Breast epithelium (tissue), 4 donors: ENCODE results near the gene LAT. TPM values are rescaled to one million over a fixed set of nuclear protein-coding genes. Genes with fewer than 3 reads are reported as not detected.

Experiments
- DNase-seq, 2 donors: peaks; one replicate each; pipeline ENCODE4 v3.0.0-alpha.2; 2019; ENCODE audit warnings: low spot score in 2 of 2
- H3K27ac ChIP-seq, 2 donors: fragments of 200-600 bp; sonication (generic) in 1 of 2; one replicate each; pipeline ENCODE4 v1.5.1; 2016 to 2019; ENCODE audit warnings: mild to moderate bottlenecking in 1 of 2
- H3K27me3 ChIP-seq, 2 donors: fragments of 200-600 bp; sonication (generic) in 1 of 2; one replicate each; pipeline versions ENCODE4 v1.5.1 to v1.6.0; 2017 to 2019; ENCODE audit warnings: control low read depth in 1 of 2, mild to moderate bottlenecking in 1 of 2
- H3K36me3 ChIP-seq: fragments of 200-600 bp; one replicate; pipeline ENCODE4 v1.5.1; 2019
- H3K4me1 ChIP-seq, 2 donors: fragments of 200-600 bp; sonication (generic); one replicate each; pipeline ENCODE4 v1.5.1; 2016 to 2019; ENCODE audit warnings: control low read depth in 1 of 2
- H3K4me3 ChIP-seq, 3 donors: fragments of 200-600 bp; sonication (generic); 1 replicate in 2 of 3; 2 replicates in 1 of 3; pipeline ENCODE4 v1.5.1; 2016 to 2019; ENCODE audit warnings: mild to moderate bottlenecking in 3 of 3, moderate library complexity in 2 of 3
- H3K9me3 ChIP-seq, 2 donors: fragments of 200-600 bp; sonication (generic) in 1 of 2; one replicate each; pipeline ENCODE4 v1.5.1; 2016 to 2019; ENCODE audit warnings: control low read depth in 1 of 2
- POLR2A ChIP-seq: fragments of 450-650 bp; IDR thresholded peaks from one replicate; pipeline ENCODE4 v1.6.1; 2016; ENCODE audit warnings: antibody characterized with exemption, mild to moderate bottlenecking, moderate library complexity
- POLR2AphosphoS5 ChIP-seq, 3 donors: sonication (generic); formaldehyde crosslinking; IDR thresholded peaks; one replicate each; pipeline ENCODE4 v1.6.1; 2017; ENCODE audit warnings: antibody characterized with exemption in 3 of 3
- intact Hi-C: fragments of 100-400 bp; cut with DNase I; formaldehyde crosslinking; loops from one replicate; pipeline ENCODE4 v1.15.1; 2023; ENCODE audit warnings: low total_unique reads
- total RNA-seq, 3 donors: library from RNA; depleted of rRNA; stranded (reverse); fragments of >200 nt; gene quantifications; one replicate each; pipeline ENCODE4 v1.1.0, GENCODE V29; 2016
- TF ChIP-seq, protein P1 (sequence below), 3 donors: fragments of 450-650 bp; IDR thresholded peaks; one replicate each; pipeline ENCODE4 v1.5.1; 2016 to 2017; ENCODE audit warnings: antibody characterized with exemption in 3 of 3, mild to moderate bottlenecking in 3 of 3, moderate library complexity in 3 of 3

The LAT gene
- total RNA-seq, 3 donors from 2014 or later, result 4.0 to 8.2 (median 4.3) TPM

DNA sequence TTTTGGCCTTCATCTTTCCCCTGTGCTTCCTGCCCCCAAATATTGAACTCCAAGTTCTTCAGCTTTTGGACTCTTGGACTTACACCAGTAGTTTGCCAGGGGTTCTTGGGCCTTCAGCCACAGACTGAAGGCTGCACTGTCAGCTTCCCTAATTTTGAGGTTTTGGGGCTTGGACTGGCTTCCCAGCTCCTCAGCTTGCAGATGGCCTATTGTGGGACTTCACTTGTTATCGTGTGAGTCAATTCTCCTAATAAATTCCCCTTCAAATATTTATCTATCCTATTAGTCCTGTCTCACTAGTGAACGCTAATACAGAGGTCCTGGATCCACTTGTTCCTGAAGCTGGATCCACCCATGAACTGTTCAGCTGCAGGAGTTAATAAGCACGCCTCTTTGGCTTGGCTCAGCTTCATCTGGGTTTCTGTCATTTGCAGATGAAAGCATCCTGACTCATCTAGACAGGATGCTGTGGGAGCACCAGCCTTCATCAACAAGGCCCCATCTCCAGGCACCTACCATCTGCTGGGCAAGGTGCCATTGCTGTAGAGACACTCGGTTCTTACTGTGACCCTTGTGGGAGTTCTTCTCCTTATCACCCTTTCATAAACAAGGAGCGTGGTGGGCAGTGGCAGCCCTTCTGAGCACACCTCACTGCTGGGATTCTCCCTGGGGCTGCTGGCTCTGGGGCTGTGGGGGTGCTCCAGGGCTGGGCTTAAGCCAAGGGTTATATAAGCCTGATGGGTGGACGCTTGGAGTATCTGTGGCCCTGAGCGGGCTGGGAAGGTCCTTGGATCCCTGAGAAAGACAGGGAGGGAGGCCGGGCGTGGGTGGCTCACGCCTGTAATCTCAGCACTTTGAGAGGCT, 23.1 kb downstream of the LAT start:
- H3K9me3 ChIP-seq, result no peaks in the 10 kb centered on the region
- H3K4me1 ChIP-seq, result no peaks in the 10 kb centered on the region
- no peak overlapping the region for H3K4me3 ChIP-seq
- no peak for TF ChIP-seq POLR2A
- TF ChIP-seq, protein P1, sequence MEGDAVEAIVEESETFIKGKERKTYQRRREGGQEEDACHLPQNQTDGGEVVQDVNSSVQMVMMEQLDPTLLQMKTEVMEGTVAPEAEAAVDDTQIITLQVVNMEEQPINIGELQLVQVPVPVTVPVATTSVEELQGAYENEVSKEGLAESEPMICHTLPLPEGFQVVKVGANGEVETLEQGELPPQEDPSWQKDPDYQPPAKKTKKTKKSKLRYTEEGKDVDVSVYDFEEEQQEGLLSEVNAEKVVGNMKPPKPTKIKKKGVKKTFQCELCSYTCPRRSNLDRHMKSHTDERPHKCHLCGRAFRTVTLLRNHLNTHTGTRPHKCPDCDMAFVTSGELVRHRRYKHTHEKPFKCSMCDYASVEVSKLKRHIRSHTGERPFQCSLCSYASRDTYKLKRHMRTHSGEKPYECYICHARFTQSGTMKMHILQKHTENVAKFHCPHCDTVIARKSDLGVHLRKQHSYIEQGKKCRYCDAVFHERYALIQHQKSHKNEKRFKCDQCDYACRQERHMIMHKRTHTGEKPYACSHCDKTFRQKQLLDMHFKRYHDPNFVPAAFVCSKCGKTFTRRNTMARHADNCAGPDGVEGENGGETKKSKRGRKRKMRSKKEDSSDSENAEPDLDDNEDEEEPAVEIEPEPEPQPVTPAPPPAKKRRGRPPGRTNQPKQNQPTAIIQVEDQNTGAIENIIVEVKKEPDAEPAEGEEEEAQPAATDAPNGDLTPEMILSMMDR (IDR thresholded peaks at IDR 0.05), result no peak
- TF ChIP-seq POLR2AphosphoS5 (IDR thresholded peaks at IDR 0.05), result no peak
- no peaks in the 10 kb centered on the region for H3K36me3 ChIP-seq
- no peak overlapping the region for H3K27ac ChIP-seq
- DNase-seq, result no peak
- H3K27me3 ChIP-seq, result no peaks in the 10 kb centered on the region
- intact Hi-C loops, result no loop called here

DNA sequence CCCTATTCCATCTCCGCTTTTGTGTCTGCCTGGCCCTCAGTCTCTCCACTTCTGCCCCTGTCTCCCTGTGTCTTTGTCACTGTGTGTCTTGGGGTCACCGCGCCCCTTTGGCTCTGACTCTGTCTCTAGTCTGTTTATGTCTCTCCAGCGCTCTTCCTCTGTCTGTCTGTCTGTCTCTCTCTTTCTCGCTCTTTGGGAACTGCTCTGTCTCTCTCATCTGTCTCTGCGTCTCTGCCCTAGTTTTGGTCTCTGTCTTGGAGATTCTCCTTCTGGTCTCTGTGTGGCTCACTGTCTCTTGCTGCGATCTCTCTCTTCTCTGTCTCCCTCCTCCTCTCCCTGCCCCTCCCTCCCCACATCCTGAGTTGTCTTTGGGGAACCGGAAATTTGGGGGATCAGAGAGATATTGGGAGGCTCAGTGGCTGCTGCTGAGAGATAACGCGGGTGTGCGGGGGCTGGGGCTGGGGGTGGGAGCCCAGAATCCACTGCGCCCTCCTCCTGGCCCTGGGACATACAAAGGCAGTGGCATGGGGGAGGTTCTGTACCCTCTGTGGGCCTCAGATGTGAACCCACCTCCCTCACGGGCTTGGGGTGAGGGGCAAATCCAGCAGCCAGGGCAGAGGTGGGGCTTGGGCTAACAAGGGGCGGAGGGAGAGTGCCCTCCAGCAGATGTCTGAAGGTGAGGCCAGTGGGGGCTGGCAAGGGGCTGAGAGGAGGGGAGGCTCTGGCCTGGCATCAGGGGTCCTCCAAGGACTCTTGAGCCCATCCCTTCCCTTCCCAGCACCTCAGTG, 24.4 kb downstream of the LAT start:
- Histone ChIP-seq H3K27me3 (no peaks in the 10 kb centered on the region), H3K4me3 (no peak overlapping the region), H3K4me1 (no peaks in the 10 kb centered on the region), H3K27ac (no peak overlapping the region), H3K9me3 (no peaks in the 10 kb centered on the region), H3K36me3 (no peaks in the 10 kb centered on the region)
- TF ChIP-seq, protein P1 (IDR thresholded peaks at IDR 0.05), result no peak
- no peak for TF ChIP-seq POLR2A
- intact Hi-C loops, result no loop called here
- DNase-seq, result no peak

DNA sequence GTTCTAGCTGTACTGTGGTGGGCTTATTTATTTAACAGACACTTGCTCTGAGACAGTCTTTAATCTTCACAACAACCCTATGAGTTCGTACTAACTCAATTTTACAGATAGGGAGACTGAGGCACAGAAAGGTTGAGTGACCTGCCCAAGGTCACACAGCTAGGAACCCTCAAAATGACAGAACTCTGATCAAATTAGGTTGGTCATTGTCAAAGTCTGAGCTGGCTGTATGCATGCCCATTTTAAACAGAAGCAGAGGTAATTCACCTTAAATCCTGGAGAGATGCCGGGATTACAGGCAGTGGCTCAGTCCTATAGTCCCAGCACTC, 24.9 kb downstream of the LAT start:
- no peaks in the 10 kb centered on the region for H3K36me3 ChIP-seq
- no peaks in the 10 kb centered on the region for H3K4me1 ChIP-seq
- no peaks in the 10 kb centered on the region for H3K9me3 ChIP-seq
- no peak for TF ChIP-seq POLR2AphosphoS5 (IDR thresholded peaks at IDR 0.05)
- H3K4me3 ChIP-seq, result no peak overlapping the region
- intact Hi-C loops, result no loop called here
- no peak for DNase-seq
- H3K27ac ChIP-seq, result no peak overlapping the region
- no peaks in the 10 kb centered on the region for H3K27me3 ChIP-seq

DNA sequence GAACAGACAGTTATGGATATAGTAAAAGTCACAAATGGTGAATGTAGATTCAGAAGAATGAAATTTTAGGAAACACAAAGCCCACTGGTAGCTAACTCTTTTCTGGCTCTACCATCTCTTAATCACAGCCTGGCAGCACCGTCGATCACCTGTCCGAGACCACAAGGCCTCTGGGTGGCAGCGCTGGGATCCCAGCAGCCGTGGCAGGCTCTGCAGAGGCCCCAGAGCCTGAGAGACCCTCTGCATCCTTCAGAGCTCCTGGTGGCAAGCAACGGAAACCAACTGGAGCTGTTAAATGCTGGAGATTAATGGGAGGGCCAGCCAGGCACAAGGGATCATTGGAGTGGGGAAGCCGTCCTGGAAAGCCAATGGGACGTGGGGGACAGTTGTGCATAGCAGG, 26.3 kb downstream of the LAT start:
- Histone ChIP-seq H3K27ac (no peak overlapping the region), H3K4me3 (no peak overlapping the region), H3K4me1 (no peaks in the 10 kb centered on the region), H3K27me3 (no peaks in the 10 kb centered on the region), H3K36me3 (no peaks in the 10 kb centered on the region), H3K9me3 (no peaks in the 10 kb centered on the region)
- intact Hi-C loops, result no loop called here
- TF ChIP-seq POLR2A, result no peak
- TF ChIP-seq POLR2AphosphoS5 (IDR thresholded peaks at IDR 0.05), result no peak
- DNase-seq, result no peak

DNA sequence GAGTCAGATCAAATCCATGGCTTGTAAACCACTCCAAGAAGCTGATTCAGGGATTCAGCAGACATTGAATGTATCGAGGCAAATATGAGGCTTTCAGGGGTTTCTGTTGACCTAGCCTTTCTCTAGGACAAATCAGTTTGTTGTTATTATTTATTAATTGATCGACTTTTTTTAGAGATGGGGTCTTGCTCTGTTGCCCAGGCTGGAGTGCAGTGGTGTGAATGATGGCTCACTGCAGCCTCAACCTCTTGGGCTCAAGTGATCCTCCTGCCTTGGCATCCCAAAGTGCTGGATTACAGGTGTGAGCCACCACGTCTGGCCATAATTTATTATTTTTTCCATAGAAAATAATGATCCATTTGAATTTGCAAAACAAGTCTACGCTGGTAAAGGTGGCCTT, 27.0 kb downstream of the LAT start:
- TF ChIP-seq POLR2A, result no peak
- TF ChIP-seq, protein P1 (IDR thresholded peaks at IDR 0.05), result no peak
- no peak for TF ChIP-seq POLR2AphosphoS5 (IDR thresholded peaks at IDR 0.05)
- no peak for DNase-seq
- no peaks in the 10 kb centered on the region for H3K9me3 ChIP-seq
- no peaks in the 10 kb centered on the region for H3K27me3 ChIP-seq
- H3K27ac ChIP-seq, result no peak overlapping the region
- no peaks in the 10 kb centered on the region for H3K36me3 ChIP-seq
- no peak overlapping the region for H3K4me3 ChIP-seq
- intact Hi-C loops, result no loop called here
- H3K4me1 ChIP-seq, result no peaks in the 10 kb centered on the region

DNA sequence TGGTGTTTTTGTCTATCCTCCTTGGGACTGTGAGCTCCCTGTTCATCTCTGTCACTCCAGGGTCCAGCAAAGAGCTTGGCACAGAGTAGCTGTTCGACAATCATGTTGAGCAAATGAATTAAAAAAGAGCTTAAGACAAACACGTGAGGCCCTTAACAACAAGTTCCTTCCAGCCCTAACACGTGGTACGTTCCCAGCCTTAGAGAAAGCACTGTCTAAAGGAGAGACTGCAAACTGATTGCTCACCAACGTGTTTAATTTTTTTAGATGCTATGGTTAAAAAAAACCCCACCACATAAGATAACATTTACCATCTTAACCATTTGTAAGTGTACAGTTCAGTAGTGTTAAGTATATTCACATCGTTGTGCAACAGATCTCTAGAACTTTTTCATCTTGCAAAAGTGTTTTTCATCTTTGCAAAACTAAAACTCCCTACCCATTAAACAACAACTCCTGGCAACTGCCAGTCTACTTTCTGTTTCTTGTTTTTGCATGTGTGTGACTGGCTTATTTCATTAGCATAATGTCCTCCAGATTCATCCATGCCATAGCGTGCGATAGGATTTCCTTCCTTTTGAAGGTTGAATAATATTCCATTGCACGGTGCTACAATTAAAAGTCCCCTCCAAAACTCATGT, 28.2 kb downstream of the LAT start:
- H3K4me3 ChIP-seq, result no peak overlapping the region
- intact Hi-C loops, result no loop called here
- no peaks in the 10 kb centered on the region for H3K4me1 ChIP-seq
- H3K27ac ChIP-seq, result no peak overlapping the region
- TF ChIP-seq POLR2AphosphoS5 (IDR thresholded peaks at IDR 0.05) (no peak), POLR2A (no peak)
- TF ChIP-seq, protein P1 (IDR thresholded peaks at IDR 0.05), result no peak
- no peaks in the 10 kb centered on the region for H3K36me3 ChIP-seq
- no peak for DNase-seq
- no peaks in the 10 kb centered on the region for H3K27me3 ChIP-seq
- no peaks in the 10 kb centered on the region for H3K9me3 ChIP-seq
